GM12872 (cell line): ENCODE measurements around the gene SYNE2.

Source experiments
- TF ChIP-seq, protein P1 (sequence below): IDR thresholded peaks from 3 replicates; pipeline ENCODE4 v1.5.1; 2011; ENCODE audit warnings: low read depth, mild to moderate bottlenecking, low read length, moderate library complexity; ENCODE audit not compliant: insufficient read depth

The SYNE2 gene

DNA sequence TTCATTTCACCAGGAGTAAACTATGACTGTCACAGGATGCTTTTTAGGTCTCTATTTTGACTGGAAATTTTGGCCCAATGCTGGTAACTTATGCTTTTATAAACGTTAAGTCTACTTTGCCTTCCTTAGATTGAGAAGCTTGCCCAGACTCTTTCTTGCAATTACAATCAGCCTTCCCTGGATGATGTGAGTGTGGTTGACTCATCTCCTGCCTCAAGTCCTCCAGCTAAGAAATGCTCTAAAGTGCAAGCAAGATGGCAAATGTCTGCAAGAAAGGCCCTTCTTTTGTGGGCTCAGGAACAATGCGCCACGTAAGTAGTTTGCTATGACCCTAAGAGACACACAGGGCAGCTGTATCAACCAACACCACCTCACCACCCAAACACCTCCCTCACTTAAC lies 96.9 kb downstream of the SYNE2 start:
- TF ChIP-seq, protein P1, sequence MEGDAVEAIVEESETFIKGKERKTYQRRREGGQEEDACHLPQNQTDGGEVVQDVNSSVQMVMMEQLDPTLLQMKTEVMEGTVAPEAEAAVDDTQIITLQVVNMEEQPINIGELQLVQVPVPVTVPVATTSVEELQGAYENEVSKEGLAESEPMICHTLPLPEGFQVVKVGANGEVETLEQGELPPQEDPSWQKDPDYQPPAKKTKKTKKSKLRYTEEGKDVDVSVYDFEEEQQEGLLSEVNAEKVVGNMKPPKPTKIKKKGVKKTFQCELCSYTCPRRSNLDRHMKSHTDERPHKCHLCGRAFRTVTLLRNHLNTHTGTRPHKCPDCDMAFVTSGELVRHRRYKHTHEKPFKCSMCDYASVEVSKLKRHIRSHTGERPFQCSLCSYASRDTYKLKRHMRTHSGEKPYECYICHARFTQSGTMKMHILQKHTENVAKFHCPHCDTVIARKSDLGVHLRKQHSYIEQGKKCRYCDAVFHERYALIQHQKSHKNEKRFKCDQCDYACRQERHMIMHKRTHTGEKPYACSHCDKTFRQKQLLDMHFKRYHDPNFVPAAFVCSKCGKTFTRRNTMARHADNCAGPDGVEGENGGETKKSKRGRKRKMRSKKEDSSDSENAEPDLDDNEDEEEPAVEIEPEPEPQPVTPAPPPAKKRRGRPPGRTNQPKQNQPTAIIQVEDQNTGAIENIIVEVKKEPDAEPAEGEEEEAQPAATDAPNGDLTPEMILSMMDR: no peak

DNA sequence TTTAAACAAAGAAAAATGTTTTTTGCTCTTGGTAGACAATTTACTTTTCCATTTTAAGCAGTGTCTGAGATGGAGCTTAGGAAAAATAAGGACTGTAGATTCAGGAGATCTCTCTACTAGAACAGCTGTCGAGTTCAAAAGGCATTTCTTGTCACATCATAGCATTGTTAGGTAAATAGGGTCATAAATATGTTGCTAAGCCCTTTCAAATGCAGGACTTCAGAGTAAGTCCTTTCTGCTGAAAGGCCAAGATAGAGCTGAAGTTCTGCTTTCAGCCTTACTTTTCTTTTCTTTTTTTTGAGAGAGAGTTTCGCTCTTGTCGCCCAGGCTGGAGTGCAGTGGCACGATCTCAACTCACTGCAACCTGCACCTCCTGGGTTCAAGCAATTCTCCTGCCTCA lies 98.2 kb downstream of the SYNE2 start:
- TF ChIP-seq, protein P1: no peak

DNA sequence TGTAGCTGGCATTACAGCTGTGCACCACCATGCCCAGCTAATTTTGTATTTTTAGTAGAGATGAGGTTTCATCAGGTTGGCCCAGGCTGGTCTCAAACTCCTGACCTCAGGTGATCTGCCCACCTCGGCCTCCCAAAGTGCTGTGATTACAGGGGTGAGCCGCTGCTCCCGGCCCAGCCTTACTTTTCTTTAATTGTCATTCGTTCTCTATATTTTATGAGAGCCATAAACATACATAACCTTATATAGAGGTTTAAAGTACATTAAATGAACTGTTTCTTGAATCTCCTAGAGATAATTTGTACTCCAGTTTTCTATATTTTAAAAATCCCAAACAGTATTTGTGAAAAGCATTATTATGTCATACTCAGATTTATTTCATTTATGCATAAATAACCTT lies 98.6 kb downstream of the SYNE2 start:
- TF ChIP-seq, protein P1: no peak

DNA sequence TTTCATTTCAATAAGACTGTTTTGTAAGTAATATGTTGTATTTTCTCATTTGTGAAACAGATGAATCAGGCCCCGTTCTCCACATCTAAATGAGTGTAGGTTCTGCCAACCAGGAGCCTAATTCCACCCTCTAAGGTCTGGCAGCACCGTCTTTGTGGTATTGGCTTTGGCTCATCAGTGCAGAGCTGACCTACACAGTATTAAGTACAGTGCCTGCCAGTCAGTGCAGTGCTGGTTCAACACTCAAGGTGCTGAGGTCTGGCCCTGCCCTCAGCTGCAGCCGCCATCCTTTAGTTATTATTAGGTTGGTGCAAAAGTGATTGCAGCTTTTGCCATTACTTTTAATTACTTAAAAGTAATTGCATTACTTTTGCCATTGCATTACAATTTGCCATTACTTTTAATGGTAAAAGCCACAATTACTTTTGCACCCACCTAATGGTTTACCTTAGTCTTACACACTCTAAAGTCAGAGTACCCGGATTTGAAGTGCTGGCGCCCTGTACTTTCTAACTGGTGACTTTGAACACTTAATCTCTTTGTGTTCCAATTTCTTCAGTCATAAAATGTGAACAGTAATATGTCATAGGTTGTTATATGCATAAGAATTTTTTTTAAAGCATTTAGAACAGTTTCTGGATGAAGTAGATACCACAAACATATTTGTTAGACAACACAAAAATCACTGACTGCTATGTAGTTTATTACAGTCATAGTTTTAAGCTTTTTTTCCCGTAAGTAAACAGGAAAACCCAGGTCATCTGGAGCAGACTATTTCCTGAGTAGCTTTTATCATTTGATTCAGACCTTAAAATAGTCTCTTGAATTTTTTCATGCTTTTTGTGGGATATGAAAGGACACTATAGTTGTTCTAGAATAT lies 99.5 kb downstream of the SYNE2 start:
- TF ChIP-seq, protein P1: no peak

DNA sequence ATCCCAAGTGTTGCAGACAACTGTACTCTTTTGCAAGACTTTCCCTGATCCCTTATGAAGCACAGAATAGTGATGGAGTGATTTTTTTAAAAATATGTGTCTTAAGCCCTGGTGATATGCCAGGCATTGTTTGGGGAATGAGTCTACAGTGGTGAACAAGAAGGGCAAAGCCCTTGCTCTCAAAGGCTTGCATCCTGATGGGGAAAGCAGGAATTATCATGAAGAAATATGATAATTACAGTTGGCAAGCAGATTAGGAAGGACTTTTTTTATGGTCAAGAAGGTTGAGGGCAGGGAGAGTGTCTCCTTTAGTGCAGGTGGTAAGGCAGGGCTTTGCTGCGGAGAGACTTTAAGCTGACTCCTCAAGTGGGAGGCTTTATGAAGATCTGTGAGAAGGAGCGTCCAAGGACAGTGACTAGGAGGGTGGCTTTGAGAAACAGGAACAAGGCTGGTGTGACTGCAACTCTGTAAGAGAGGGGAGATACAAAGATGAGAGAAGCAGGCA lies 100.2 kb downstream of the SYNE2 start:
- TF ChIP-seq, protein P1: no peak

DNA sequence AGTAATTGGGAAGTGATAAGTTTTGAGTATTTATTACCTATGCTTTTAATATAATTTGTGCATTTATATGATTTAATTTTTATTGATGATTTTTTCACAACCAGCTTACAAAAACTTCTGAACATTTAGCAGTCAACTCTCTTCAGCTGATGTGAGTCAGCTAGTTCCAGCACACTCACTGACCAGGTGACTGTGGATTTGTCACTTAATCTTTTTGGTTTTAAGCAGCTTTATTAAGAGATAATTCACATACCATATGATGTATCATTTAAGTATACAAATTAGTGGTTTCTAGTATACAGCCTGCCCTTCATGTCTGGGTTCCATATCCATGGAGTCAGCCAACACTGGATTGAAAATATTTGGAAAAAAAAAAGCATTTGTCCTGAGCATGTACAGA lies 103.5 kb downstream of the SYNE2 start:
- TF ChIP-seq, protein P1: no peak

DNA sequence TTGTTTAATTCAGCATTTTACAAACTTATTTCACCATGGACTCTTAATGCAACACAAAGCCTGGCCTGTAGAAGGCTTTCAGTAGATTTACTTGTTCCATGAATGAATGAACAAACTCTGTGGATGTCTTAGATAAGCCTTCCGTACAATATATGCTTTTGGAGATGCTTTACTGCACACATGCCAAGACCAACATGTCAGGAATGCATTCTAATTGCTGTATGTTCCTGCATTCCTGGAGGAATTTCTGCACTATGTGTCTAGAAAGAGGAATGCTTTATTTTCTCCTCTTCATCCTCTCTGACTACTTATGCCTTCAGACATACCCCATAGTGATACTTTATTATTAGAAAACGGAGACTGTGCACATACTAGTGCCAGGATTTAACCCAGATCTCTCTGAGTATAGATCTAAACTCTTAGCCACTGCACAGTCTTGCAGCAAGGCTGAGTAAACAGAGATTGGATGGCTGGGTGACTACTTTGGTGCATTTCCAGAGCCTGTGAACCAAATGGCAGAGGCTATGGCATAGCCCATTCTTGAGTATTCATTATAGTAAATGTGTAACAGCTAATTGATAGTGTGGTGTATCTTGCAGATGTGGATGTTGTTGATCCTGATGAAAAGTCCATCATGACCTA lies 108.2 kb downstream of the SYNE2 start:
- TF ChIP-seq, protein P1: no peak
